Choroid plexus epithelial cell (primary cell): ENCODE results near the gene FMO3.

ENCODE experiments used
- DNase-seq: peaks from one replicate; pipeline ENCODE4 v3.0.0-alpha.2; 2010; ENCODE audit warnings: low read depth
- H3K4me3 ChIP-seq: 2 replicates; pipeline ENCODE4 v1.5.1; 2011; ENCODE audit warnings: low read depth, mild to moderate bottlenecking, control low read depth, low read length, moderate library complexity
- TF ChIP-seq, protein P1 (sequence below): conservative IDR thresholded peaks from 2 replicates; pipeline ENCODE4 v1.5.1; 2011; ENCODE audit warnings: low read depth, mild to moderate bottlenecking, control low read depth, inconsistent platforms, low read length, moderate library complexity

Gene FMO3

DNA sequence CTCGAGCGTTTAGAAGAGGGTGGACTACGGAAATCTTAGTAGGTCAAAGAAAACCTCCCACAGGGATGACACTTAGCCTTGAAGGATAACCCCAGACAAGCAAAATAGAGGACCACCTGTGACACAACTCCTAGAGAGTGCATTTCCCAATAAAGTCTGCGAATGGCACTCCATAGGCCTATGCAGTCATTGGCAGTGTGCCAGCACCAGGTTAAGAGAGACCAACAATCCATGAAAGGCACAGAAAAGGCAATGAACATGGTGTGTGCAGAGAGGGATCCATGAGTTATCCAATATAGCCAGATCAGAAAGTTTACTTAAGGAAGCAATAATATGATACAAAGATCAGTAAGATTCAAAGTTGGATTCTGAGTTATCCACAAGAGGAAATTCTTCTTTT, 49.2 kb downstream of the FMO3 start:
- no peak for DNase-seq
- TF ChIP-seq, protein P1, sequence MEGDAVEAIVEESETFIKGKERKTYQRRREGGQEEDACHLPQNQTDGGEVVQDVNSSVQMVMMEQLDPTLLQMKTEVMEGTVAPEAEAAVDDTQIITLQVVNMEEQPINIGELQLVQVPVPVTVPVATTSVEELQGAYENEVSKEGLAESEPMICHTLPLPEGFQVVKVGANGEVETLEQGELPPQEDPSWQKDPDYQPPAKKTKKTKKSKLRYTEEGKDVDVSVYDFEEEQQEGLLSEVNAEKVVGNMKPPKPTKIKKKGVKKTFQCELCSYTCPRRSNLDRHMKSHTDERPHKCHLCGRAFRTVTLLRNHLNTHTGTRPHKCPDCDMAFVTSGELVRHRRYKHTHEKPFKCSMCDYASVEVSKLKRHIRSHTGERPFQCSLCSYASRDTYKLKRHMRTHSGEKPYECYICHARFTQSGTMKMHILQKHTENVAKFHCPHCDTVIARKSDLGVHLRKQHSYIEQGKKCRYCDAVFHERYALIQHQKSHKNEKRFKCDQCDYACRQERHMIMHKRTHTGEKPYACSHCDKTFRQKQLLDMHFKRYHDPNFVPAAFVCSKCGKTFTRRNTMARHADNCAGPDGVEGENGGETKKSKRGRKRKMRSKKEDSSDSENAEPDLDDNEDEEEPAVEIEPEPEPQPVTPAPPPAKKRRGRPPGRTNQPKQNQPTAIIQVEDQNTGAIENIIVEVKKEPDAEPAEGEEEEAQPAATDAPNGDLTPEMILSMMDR, result no peak
- no peak overlapping the region for H3K4me3 ChIP-seq

DNA sequence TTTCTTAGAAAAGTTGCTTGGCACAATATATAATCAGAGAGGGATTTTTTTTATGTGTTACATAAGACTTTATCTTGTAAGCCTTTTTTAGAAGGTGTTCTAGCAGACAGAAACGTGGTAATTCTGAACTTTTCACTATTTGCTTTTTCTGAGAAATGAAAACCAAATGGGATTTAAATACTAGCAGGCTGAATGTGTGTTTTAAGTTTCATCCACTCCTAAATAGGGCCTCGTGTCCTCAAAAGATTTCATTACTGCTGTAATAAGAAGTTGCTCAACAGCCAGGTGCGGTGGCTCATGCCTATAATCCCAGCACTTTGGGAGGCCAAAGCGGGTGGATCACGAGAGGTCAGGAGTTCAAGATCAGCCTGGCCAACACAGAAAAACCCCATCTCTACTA, 49.7 kb downstream of the FMO3 start:
- H3K4me3 ChIP-seq, result no peak overlapping the region
- TF ChIP-seq, protein P1, result no peak
- DNase-seq, result peak; percentile 7

DNA sequence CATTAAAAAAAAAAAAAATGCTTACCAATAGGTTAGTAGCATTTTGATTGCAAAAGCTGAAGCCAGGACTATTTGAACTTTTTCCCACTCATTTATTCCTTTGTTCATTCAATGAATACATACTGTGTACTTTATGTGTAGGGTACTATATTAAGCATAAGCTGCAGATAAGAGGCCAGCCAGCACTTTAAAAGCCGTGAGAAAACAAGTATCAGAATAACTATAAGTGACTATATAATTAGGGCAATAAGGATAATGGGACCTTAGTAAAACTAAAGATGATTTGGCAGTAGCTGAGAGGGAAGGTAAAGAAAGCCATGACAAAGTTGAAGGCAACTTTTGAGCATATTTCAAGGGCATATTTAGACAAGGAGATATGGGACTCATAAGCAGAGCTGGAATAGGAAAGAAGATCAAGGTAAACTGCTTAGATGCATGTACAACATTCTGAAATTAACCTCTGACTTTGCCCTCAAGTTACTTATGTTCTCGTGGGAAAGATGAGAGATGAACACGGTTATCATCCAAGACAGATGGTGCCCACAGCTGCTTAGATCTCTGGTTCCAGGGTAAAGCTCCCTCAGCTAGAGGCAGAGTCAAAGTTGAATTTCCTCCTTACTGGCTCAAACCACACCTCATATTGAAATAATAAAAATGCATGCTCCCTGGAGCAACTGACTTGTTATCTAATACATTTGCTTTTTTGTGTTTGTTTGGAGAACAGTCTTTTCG, 50.4 kb downstream of the FMO3 start:
- H3K4me3 ChIP-seq, result no peak overlapping the region
- TF ChIP-seq, protein P1, result no peak
- DNase-seq, result peak; percentile 10

DNA sequence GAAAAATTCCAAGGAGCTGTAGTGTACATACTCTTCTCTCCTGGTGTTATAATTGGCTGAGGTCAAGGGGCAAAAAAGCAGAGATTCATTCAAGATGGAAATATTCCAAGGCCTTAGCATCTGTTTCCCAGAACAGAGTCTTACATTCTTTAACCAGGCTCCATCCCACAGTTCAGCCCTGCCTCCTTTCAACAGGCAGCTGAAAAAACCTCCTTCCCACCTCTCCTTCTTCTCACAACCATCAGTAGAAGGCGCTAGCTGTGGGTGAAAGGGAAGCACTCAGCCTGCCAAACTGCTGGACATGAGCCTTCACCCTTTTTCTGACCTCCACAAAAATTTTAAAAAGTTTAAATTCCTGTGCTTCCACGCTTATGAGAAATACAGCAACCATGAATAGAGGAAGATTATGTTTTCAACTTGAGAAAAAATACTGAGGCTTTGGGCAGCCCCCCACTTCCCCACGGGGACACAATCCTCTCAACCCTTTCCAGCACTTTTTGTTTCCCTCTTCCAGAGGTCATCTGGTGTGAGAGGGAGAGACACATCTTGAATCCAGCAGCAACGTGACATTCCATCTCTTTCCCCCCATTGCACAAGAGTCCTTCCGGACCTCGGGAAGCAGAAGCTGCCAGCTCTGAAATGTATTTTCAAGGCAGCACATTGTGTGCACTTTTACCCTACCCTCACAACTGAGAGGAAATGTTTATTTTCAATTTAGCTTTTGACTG, 51.1 kb downstream of the FMO3 start:
- no peak overlapping the region for H3K4me3 ChIP-seq
- TF ChIP-seq, protein P1, result peak; percentile 72
- DNase-seq, result peak; percentile 98

DNA sequence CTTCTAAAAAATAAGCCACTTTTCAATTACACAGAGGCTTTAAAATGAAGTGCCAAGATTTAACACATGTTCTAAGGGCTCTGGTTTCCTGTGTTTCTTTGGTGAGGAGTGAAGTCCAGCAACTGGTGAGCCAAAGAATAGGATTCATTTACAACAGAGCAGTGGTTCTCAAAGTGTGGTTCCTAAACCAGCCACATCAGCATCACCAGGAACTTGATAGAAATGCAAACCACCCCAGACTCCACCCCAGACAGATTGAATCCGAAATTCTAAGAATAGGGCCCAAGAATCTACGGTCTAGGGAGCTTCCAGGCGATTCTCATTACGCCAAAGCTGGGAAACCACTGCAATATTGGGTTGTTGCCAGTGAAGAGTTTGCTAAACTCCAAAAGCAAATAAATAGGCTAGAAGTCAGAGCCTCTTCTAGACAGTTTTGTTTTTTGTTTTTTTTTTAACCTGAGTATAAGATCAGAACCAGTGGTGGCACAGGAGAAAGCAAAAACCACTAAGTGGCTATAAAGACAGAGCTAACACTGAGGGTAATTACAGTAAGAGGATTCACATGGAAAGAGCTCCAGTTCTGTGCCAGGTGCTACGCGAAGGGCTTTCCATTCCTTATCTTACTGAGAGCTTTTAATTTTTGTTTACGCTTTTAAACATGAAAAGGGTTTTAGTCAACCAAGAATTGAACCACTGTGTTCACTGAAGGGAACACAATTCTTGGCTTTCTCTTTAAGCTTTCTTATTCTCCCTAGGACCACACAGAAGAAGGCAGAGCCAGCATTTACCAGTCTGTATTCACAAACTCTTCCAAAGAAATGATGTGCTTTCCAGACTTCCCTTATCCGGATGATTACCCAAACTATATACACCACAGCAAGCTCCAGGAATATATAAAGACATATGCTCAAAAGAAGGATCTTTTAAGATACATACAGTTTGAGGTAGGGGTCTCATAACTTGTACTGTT, 52.0 kb downstream of the FMO3 start:
- DNase-seq, result peak; percentile 93
- TF ChIP-seq, protein P1, result peak; percentile 1
- H3K4me3 ChIP-seq, result no peak overlapping the region

DNA sequence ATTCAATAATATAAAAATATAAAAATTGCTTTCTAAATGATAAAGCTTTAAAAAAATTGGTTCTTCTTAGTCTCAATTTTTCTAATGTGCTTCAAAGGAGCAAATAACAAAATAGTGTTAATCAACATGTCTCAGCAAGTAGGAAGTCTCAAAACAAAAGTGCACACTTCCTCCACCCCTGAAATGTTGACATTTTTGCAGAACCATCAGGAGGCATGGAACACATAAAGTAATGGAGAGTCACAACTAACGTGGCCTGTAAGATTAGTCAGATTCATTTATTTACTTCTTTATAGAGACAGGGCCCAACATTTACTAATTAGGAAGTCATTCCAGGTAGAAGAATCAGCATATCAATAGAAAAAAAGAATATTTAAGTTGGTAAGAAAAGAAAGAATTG, 59.5 kb downstream of the FMO3 start:
- H3K4me3 ChIP-seq, result no peak overlapping the region
- TF ChIP-seq, protein P1, result no peak
- no peak for DNase-seq
